ENCODE results near the gene RPS6KB2. TPM values are rescaled to one million over a fixed set of nuclear protein-coding genes. Genes with fewer than 3 reads are reported as not detected.

RPS6KB2 gene
- total and polyA plus RNA-seq, 4 donors: 26.3 to 69.5 (median 56.2) TPM

- 83 to 89% methylated on average over 5 of the region's 5 CpGs for WGBS, 2 donors
- Histone ChIP-seq H3K27me3 (ENCODE audit: control insufficient read depth in 3 of 3, insufficient read depth in 3 of 3, low read length in 2 of 3) (no peaks in the 10 kb centered on the region), H3K9me3 (ENCODE audit: control insufficient read depth in 4 of 4, insufficient read depth in 3 of 4, low read length in 3 of 4) (no peaks in the 10 kb centered on the region), H3K9ac (ENCODE audit: insufficient read depth in 1 of 2, low read length in 2 of 2) (no peak overlapping the region), H3K27ac (ENCODE audit: low read depth in 1 of 2, low read length in 1 of 2) (no peak overlapping the region), H3K4me3 (no peak overlapping the region), H3K36me3 (ENCODE audit: control insufficient read depth in 4 of 4, insufficient read depth in 4 of 4, low read length in 4 of 4) (peaks cover 2 to 34% (median 17%) of the 10 kb centered on the region in 4 donors), H3K4me1 (ENCODE audit: control insufficient read depth in 5 of 5, insufficient read depth in 5 of 5, low read length in 5 of 5) (peaks cover 0 to 20% (median 7%) of the 10 kb centered on the region in 5 donors)
- DNase-seq: no peak
- no peak for ATAC-seq (ENCODE audit: insufficient read depth, low FRiP score)
- no peak for TF ChIP-seq CTCF (IDR thresholded peaks at IDR 0.05; ENCODE audit: control extremely low read depth, extremely low read depth)
Measured at GRCh38 chr11:67393990-67394389, 34.3 kb upstream of the RPS6KB2 start.

- TF ChIP-seq CTCF (IDR thresholded peaks at IDR 0.05; ENCODE audit: control extremely low read depth, extremely low read depth): no peak
- Histone ChIP-seq H3K4me1 (ENCODE audit: control insufficient read depth in 5 of 5, insufficient read depth in 5 of 5, low read length in 5 of 5) (peaks cover 5 to 30% (median 12%) of the 10 kb centered on the region in 5 donors), H3K36me3 (ENCODE audit: control insufficient read depth in 4 of 4, insufficient read depth in 4 of 4, low read length in 4 of 4) (peaks cover 6 to 40% (median 25%) of the 10 kb centered on the region in 4 donors), H3K27me3 (ENCODE audit: control insufficient read depth in 3 of 3, insufficient read depth in 3 of 3, low read length in 2 of 3) (no peaks in the 10 kb centered on the region), H3K27ac (ENCODE audit: low read depth in 1 of 2, low read length in 1 of 2) (peak overlapping the region in 1 of 2 donors; percentile 9), H3K9ac (ENCODE audit: insufficient read depth in 1 of 2, low read length in 2 of 2) (no peak overlapping the region), H3K4me3 (no peak overlapping the region), H3K9me3 (ENCODE audit: control insufficient read depth in 4 of 4, insufficient read depth in 3 of 4, low read length in 3 of 4) (no peaks in the 10 kb centered on the region)
- DNase-seq (no peak), ATAC-seq (ENCODE audit: insufficient read depth, low FRiP score) (no peak)
- 88 to 93% methylated on average over 19 of the region's 19 CpGs for WGBS, 2 donors
Measured at GRCh38 chr11:67395555-67396258, 32.6 kb upstream of the RPS6KB2 start.

GRCh38 chr11:67396259-67396581 lies 32.1 kb upstream of the RPS6KB2 start:
- Histone ChIP-seq H3K27ac (ENCODE audit: low read depth in 1 of 2, low read length in 1 of 2) (no peak overlapping the region), H3K36me3 (ENCODE audit: control insufficient read depth in 4 of 4, insufficient read depth in 4 of 4, low read length in 4 of 4) (peaks cover 6 to 40% (median 25%) of the 10 kb centered on the region in 4 donors)
- DNase-seq: no peak

More at GRCh38 chr11:67396259-67396581, 32.1 kb upstream of the RPS6KB2 start:
- Histone ChIP-seq H3K9ac (ENCODE audit: insufficient read depth in 1 of 2, low read length in 2 of 2) (no peak overlapping the region), H3K9me3 (ENCODE audit: control insufficient read depth in 4 of 4, insufficient read depth in 3 of 4, low read length in 3 of 4) (no peaks in the 10 kb centered on the region), H3K4me1 (ENCODE audit: control insufficient read depth in 5 of 5, insufficient read depth in 5 of 5, low read length in 5 of 5) (peaks cover 5 to 28% (median 10%) of the 10 kb centered on the region in 5 donors), H3K27me3 (ENCODE audit: control insufficient read depth in 3 of 3, insufficient read depth in 3 of 3, low read length in 2 of 3) (no peaks in the 10 kb centered on the region), H3K4me3 (no peak overlapping the region)
- 92 to 95% methylated on average over 7 of the region's 7 CpGs for WGBS, 2 donors
- no peak for ATAC-seq (ENCODE audit: insufficient read depth, low FRiP score)
- no peak for TF ChIP-seq CTCF (IDR thresholded peaks at IDR 0.05; ENCODE audit: control extremely low read depth, extremely low read depth)

Measured in lung (tissue), 12 donors.